HepG2 (cell line): Measurements from ENCODE around the gene ZNF554. TPM values are rescaled to one million over a fixed set of nuclear protein-coding genes. Genes with fewer than 3 reads are reported as not detected.
A peak's percentile ranks its signal among the peaks of the same experiment; 100 is the strongest.

Experiments
- ATM ChIP-seq: fragments of 450-650 bp; IDR thresholded peaks from 2 replicates; pipeline ENCODE4 v1.7.1; 2017; ENCODE audit warnings: mild to moderate bottlenecking, borderline replicate concordance
- ESRRA ChIP-seq: sonication (generic); formaldehyde crosslinking; IDR thresholded peaks from 2 replicates; pipeline ENCODE4 v1.5.1; 2020; ENCODE audit warnings: mild to moderate bottlenecking, low read depth, missing genetic modification reagents
- KDM4B ChIP-seq: sonication (generic); formaldehyde crosslinking; IDR thresholded peaks from 2 replicates; pipeline ENCODE4 v1.4.0; 2020; ENCODE audit warnings: missing genetic modification reagents
- LBX2 ChIP-seq: sonication (generic); formaldehyde crosslinking; IDR thresholded peaks from 2 replicates; pipeline ENCODE4 v1.5.0; 2020; ENCODE audit warnings: missing genetic modification reagents, mild to moderate bottlenecking, borderline replicate concordance
- NFE2 ChIP-seq: sonication (generic); formaldehyde crosslinking; IDR thresholded peaks from 2 replicates; pipeline ENCODE4 v1.4.0; 2020; ENCODE audit warnings: missing genetic modification reagents
- PRDM10 ChIP-seq: sonication (generic); formaldehyde crosslinking; IDR thresholded peaks from 2 replicates; pipeline ENCODE4 v1.4.0; 2020; ENCODE audit warnings: low read depth, missing genetic modification reagents
- SYNCRIP ChIP-seq: fragments of 200-400 bp; formaldehyde crosslinking; IDR thresholded peaks from 2 replicates; pipeline ENCODE4 v1.6.1; 2018; ENCODE audit warnings: mild to moderate bottlenecking, low read depth, low read length; ENCODE audit not compliant: insufficient read depth
- THRA ChIP-seq: sonication (generic); formaldehyde crosslinking; IDR thresholded peaks from 2 replicates; pipeline ENCODE4 v1.4.0; 2020; ENCODE audit warnings: missing genetic modification reagents, borderline replicate concordance
- ZBED4 ChIP-seq: sonication (generic); formaldehyde crosslinking; IDR thresholded peaks from 2 replicates; pipeline ENCODE4 v1.4.0; 2020; ENCODE audit warnings: missing genetic modification reagents, borderline replicate concordance
- ZBTB8A ChIP-seq: sonication (generic); formaldehyde crosslinking; IDR thresholded peaks from 2 replicates; pipeline ENCODE4 v1.4.0; 2020; ENCODE audit warnings: mild to moderate bottlenecking, low read depth, missing genetic modification reagents, borderline replicate concordance
- ZFP41 ChIP-seq: sonication (generic); formaldehyde crosslinking; IDR thresholded peaks from 2 replicates; pipeline ENCODE4 v1.4.0; 2020; ENCODE audit warnings: mild to moderate bottlenecking, missing genetic modification reagents, borderline replicate concordance
- ZNF432 ChIP-seq: sonication (generic); formaldehyde crosslinking; IDR thresholded peaks from 2 replicates; pipeline ENCODE4 v1.5.0; 2020; ENCODE audit warnings: missing genetic modification reagents, mild to moderate bottlenecking, borderline replicate concordance
- ZNF800 ChIP-seq: sonication (generic); formaldehyde crosslinking; IDR thresholded peaks from 2 replicates; pipeline ENCODE4 v1.4.0; 2020; ENCODE audit warnings: missing genetic modification reagents
- polyA plus RNA-seq, 8 experiments: library from polyadenylated mRNA; depleted of rRNA in 3 of 8; stranded (reverse) in 7 of 8; unstranded in 1 of 8; fragments of >200 nt; fragmentation: Illumina TruSeq in 4 of 8; extraction: Trizol in 4 of 8; gene quantifications; 2 replicates each; pipeline versions ENCODE4 v1.2.1 to v1.2.3, GENCODE V29; 2011 to 2016; ENCODE audit warnings: low read depth in 4 of 8, missing spikeins in 1 of 8, mixed read lengths in 1 of 8; ENCODE audit not compliant: insufficient read depth in 1 of 8
- total RNA-seq, 5 experiments: library from RNA; depleted of rRNA; stranded (reverse); fragments of >200 nt; fragmentation: Illumina TruSeq; extraction: Trizol; gene quantifications; 2 replicates each; pipeline ENCODE4 v1.2.3, GENCODE V29; 2016; ENCODE audit warnings: low read depth in 1 of 5

Gene ZNF554
- total and polyA plus RNA-seq, 2 of the 13 experiments (the other 11 are each of a cell fraction or from before 2014, with no cell fraction given) = 2.2 to 2.7 TPM

- no peak for TF ChIP-seq LBX2 (CRISPR knock-in tag)
- peak; percentile 79; the same call in 1 of the 2 replicates for TF ChIP-seq KDM4B
- no peak for TF ChIP-seq ZFP41
- TF ChIP-seq ESRRA (CRISPR knock-in tag) = no peak
- no peak for TF ChIP-seq NFE2
- no peak for TF ChIP-seq ZNF432 (CRISPR knock-in tag)
- no peak for TF ChIP-seq ZBTB8A (CRISPR knock-in tag)
- TF ChIP-seq ATM = no peak
- no peak for TF ChIP-seq ZNF800
- TF ChIP-seq PRDM10 = peak; percentile 41; the same call in 1 of the 2 replicates
- TF ChIP-seq THRA (CRISPR knock-in tag) = peak; percentile 65
- no peak for TF ChIP-seq SYNCRIP
- TF ChIP-seq ZBED4 (CRISPR knock-in tag) = 0 out of 2 replicates have a peak, but pooled peaks have one; percentile 34
Measured at GRCh38 chr19:2819540-2820111, at the start of gene ZNF554 (continued).
